ENCODE results near the gene NHLH2.

Gene NHLH2

DNA sequence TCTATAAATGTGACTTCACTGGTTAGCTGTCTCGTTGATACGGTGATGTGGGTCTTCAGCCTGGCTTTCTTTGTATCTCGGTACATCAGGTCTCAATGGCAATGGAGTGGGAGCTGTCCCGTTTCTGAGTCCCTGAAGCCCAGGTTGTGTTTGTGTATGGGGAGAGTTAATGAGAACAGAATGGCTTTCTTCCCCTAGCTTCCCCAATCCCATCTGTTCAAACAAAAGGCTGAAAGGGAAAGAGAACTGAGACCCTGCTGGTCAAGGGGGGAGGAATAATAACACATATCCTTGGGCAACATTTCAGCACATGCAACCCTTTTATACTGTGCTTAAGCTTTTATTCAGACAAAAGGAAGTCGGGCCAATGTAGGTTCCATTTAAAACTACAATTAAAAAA, 44.0 kb downstream of the NHLH2 start:
- Mint-ChIP-seq H3K27ac (no peak overlapping the region), H3K4me3 (no peak overlapping the region), H3K9me3 (no peaks in the 10 kb centered on the region), H3K27me3 (peaks cover 49% of the 10 kb centered on the region), H3K36me3 (ENCODE audit: low read depth) (no peaks in the 10 kb centered on the region), H3K4me1 (ENCODE audit: low read depth) (no peaks in the 10 kb centered on the region)

DNA sequence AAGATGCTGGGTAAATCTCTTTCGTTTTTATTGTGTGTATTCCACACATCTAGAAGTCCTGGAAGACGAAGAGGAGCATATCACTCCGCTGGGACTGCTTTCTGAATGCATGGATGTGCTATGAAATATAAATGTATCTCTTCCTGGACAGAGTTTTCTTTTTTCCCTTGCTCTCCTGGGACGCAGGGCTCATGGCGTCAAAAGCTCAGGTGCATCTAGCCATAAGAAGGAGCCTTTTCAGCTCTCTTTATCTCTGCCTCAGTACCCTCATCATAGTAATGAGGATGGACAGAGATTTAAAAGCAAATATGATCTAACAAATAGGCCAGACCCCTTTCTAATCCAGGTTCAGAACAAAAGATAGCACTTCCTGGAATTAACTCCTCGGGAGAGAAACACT, 44.9 kb downstream of the NHLH2 start:
- Mint-ChIP-seq H3K4me1 (ENCODE audit: low read depth) (no peaks in the 10 kb centered on the region), H3K9me3 (no peaks in the 10 kb centered on the region), H3K27ac (no peak overlapping the region), H3K27me3 (peaks cover 43% of the 10 kb centered on the region), H3K4me3 (no peak overlapping the region), H3K36me3 (ENCODE audit: low read depth) (no peaks in the 10 kb centered on the region)

DNA sequence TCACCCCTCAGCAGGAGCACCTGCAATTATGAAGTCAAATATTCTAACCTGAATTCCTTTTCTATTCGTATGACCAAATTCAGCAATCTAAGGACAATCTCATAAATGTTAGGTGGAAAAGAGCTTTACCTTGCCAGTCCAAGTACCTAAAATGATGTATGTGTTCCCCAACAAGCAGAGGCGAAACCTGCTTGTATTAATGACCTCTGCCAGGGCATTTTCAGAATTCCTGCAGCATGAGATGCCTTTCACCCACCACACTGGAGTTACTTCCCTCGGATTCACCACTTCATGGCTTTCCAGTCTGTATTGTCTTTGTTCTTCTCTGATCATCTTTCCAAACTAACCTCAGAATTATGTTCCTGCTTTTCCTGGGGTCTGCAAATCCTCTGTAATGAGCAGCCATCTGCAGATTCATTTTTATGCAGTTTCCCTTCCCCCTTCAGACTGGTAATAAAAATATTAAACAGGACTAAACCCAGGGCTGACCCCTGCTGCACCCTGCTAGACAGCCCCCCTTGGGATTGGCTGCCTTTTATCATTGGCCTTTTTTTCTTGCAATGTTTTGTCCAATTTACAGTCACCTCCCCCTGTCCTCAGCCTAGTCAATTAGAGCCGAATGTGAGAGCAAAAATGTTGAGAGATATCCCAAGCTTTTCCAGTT, 45.8 kb downstream of the NHLH2 start:
- Mint-ChIP-seq H3K27ac (no peak overlapping the region), H3K4me1 (ENCODE audit: low read depth) (no peaks in the 10 kb centered on the region), H3K36me3 (ENCODE audit: low read depth) (no peaks in the 10 kb centered on the region), H3K27me3 (peaks cover 43% of the 10 kb centered on the region), H3K4me3 (no peak overlapping the region), H3K9me3 (no peaks in the 10 kb centered on the region)

DNA sequence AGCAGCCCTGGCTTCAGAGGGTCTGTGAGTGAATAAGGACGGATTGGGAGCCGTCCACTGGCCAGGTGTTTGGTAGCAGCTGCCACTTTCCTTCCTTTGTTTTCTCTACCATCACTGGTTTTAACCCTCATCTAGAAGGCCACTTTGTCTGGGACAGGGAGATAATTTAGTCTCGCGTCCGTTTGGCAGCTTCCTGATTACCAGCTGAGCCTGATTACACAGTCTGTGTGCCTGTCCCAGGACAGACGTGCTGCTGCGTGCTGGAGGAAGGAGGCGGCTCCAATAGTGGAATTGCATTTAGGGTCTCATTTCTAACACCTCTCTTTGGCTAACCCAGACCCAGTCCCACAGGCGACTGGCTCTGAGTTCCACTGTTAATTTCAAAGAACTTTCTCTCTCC, 47.8 kb downstream of the NHLH2 start:
- Mint-ChIP-seq H3K36me3 (ENCODE audit: low read depth) (no peaks in the 10 kb centered on the region), H3K4me3 (no peak overlapping the region), H3K9me3 (no peaks in the 10 kb centered on the region), H3K4me1 (ENCODE audit: low read depth) (no peaks in the 10 kb centered on the region), H3K27ac (no peak overlapping the region), H3K27me3 (peaks cover 38% of the 10 kb centered on the region)

DNA sequence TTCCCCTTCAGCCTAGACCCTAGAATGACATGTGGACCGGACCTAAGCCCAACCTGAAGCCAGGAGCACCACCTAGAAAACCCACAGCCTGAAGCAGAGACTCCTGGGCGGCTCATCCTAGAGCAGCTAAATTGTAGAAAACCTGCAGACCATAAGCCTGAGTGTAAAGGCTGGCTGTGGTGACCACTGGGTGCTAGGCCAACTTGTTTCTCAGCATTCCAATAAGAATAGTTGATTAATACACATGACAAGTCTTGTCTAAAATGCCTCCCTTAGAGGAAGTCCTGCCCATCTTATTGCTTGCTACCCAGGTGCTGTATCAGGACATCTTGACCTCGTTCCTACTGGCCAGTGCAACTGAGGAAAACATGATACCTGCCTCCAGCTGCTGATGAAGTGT, 49.1 kb downstream of the NHLH2 start:
- Mint-ChIP-seq H3K27me3 (peaks cover 37% of the 10 kb centered on the region), H3K9me3 (no peaks in the 10 kb centered on the region), H3K4me3 (no peak overlapping the region), H3K36me3 (ENCODE audit: low read depth) (no peaks in the 10 kb centered on the region), H3K4me1 (ENCODE audit: low read depth) (no peaks in the 10 kb centered on the region), H3K27ac (no peak overlapping the region)

DNA sequence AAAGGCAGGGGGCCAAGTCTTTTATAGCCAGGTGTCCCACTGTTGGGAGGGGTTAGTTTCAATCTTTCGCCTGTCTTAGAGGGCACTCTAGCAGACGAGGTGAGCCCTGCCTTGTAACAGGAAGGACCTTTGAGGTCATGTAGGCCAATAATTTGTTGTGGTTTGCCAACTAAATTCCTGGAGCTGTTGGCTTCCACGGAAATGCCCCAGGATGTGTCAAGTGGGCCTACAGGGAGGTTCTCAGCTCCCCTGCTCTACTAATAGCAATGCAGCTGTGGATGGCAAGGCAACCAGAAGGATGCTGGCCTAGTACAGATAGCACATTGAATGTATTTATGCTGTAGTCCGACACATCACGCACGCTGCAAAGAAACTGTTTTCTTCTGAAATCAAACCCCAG, 50.1 kb downstream of the NHLH2 start:
- Mint-ChIP-seq H3K27ac (no peak overlapping the region), H3K36me3 (ENCODE audit: low read depth) (no peaks in the 10 kb centered on the region), H3K4me3 (no peak overlapping the region), H3K27me3 (peaks cover 36% of the 10 kb centered on the region), H3K9me3 (no peaks in the 10 kb centered on the region), H3K4me1 (ENCODE audit: low read depth) (no peaks in the 10 kb centered on the region)

DNA sequence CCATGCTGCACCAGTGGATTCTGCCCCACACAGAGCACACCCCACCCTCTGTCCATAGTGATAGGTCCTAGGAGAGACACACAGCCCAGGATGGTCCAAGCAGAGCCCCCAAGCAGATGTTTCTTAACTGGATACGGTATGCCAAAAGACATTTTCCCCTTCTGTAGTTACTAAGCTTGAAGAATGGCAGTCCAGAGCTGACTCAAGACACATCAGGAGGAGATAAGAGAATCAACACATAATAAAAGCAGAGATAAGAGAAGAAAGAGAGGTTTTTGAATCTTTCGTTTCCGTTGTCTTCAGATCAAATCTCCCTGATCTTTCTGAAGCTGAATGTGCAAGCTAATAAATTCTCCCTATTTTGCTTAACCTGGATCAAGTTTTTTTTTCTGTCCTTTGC, 50.6 kb downstream of the NHLH2 start:
- H3K9me3 Mint-ChIP-seq, result no peaks in the 10 kb centered on the region
- no peak overlapping the region for H3K4me3 Mint-ChIP-seq
- H3K27ac Mint-ChIP-seq, result no peak overlapping the region
- H3K27me3 Mint-ChIP-seq, result peaks cover 34% of the 10 kb centered on the region
- no peaks in the 10 kb centered on the region for H3K36me3 Mint-ChIP-seq (ENCODE audit: low read depth)
- no peaks in the 10 kb centered on the region for H3K4me1 Mint-ChIP-seq (ENCODE audit: low read depth)

All from stimulated activated naive CD8-positive, alpha-beta T cell treated with anti-CD3 and anti-CD28 coated beads, Interleukin-15, Interleukin-2, amounts not matched to agents 100 ng/mL and 50 ng/mL, for 24 hours (primary cell).